NCI-H1694 treated with DMSO at 0.1 percent for 48 hours (cell line): ENCODE data around the gene VAC14.
A peak's percentile ranks its signal among the peaks of the same experiment; 100 is the strongest.
"Not testable (repeated sequence)": the region's sequence is repeated elsewhere in the genome, so short reads cannot be mapped to it uniquely, and the experiment has no call there.

Source experiments
- DNase-seq: peaks from one replicate; lab custom pipeline; 2025; lab: John Stamatoyannopoulos, UW

Gene VAC14

GRCh38 chr16:70800781-70801480, at the start of gene VAC14:
VAC14 (minus strand) TSS chr16:70801158; CDS start chr16:70800900, 258 bp downstream.
- DNase-seq: peak; percentile 62

- DNase-seq: not testable (repeated sequence)
Measured at GRCh38 chr16:70823498-70824118, 22.6 kb upstream of the VAC14 start.

GRCh38 chr16:70822734-70823133, 21.8 kb upstream of the VAC14 start:
- DNase-seq: not testable (repeated sequence)

- DNase-seq: not testable (repeated sequence)
Measured at GRCh38 chr16:70818088-70818487, 17.1 kb upstream of the VAC14 start.

- DNase-seq: no peak
Measured at GRCh38 chr16:70809392-70810060, 8.6 kb upstream of the VAC14 start.

- no peak for DNase-seq
Measured at GRCh38 chr16:70808371-70808770, 7.4 kb upstream of the VAC14 start.

GRCh38 chr16:70805787-70806186, 4.8 kb upstream of the VAC14 start:
- no peak for DNase-seq

GRCh38 chr16:70805380-70805779, 4.4 kb upstream of the VAC14 start:
- no peak for DNase-seq

- DNase-seq: no peak
Measured at GRCh38 chr16:70804734-70805169, 3.8 kb upstream of the VAC14 start.

- no peak for DNase-seq
Measured at GRCh38 chr16:70804153-70804733, 3.3 kb upstream of the VAC14 start.

- DNase-seq: no peak
Measured at GRCh38 chr16:70803319-70803718, 2.4 kb upstream of the VAC14 start.

- no peak for DNase-seq
Measured at GRCh38 chr16:70801611-70802010, 653 bp upstream of the VAC14 start.

- DNase-seq: no peak
Measured at GRCh38 chr16:70800311-70800710, 647 bp downstream of the VAC14 start.

- DNase-seq: no peak
Measured at GRCh38 chr16:70796301-70796700, 4.7 kb downstream of the VAC14 start.

GRCh38 chr16:70795296-70795912, 5.6 kb downstream of the VAC14 start:
- DNase-seq: no peak

GRCh38 chr16:70793851-70794502, 7.0 kb downstream of the VAC14 start:
- no peak for DNase-seq

- DNase-seq: no peak
Measured at GRCh38 chr16:70790815-70791214, 10.1 kb downstream of the VAC14 start.

GRCh38 chr16:70789595-70790447, 11.1 kb downstream of the VAC14 start:
- DNase-seq: no peak

- no peak for DNase-seq
Measured at GRCh38 chr16:70788668-70789594, 12.0 kb downstream of the VAC14 start.
